ENCODE measurements around the gene PLA2G3. TPM values are rescaled to one million over a fixed set of nuclear protein-coding genes. Genes with fewer than 3 reads are reported as not detected.

PLA2G3 gene
- total and polyA plus RNA-seq, 2 experiments from 2014 or later: 18.0 to 34.5 TPM

DNA sequence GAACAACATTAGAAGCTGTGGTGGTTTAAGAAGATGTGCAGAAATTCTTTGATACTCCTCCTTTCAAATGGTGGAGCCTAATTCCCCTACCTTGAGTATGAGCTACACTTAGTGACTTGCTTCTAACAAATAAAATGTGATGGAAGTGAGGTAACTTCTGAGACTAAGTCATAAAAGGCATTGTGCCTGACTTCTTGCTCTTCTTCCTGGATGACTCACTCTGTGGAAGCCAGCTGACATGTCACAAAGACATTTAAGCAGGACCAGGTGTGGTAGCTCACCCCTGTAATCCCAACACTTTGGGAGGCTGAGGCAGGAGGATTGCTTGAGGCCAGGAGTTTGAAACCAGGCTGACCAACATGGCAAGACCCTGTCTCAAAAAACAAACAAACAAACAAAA, 3.9 kb upstream of the PLA2G3 start (continued):
- TF ChIP-seq, protein P1, sequence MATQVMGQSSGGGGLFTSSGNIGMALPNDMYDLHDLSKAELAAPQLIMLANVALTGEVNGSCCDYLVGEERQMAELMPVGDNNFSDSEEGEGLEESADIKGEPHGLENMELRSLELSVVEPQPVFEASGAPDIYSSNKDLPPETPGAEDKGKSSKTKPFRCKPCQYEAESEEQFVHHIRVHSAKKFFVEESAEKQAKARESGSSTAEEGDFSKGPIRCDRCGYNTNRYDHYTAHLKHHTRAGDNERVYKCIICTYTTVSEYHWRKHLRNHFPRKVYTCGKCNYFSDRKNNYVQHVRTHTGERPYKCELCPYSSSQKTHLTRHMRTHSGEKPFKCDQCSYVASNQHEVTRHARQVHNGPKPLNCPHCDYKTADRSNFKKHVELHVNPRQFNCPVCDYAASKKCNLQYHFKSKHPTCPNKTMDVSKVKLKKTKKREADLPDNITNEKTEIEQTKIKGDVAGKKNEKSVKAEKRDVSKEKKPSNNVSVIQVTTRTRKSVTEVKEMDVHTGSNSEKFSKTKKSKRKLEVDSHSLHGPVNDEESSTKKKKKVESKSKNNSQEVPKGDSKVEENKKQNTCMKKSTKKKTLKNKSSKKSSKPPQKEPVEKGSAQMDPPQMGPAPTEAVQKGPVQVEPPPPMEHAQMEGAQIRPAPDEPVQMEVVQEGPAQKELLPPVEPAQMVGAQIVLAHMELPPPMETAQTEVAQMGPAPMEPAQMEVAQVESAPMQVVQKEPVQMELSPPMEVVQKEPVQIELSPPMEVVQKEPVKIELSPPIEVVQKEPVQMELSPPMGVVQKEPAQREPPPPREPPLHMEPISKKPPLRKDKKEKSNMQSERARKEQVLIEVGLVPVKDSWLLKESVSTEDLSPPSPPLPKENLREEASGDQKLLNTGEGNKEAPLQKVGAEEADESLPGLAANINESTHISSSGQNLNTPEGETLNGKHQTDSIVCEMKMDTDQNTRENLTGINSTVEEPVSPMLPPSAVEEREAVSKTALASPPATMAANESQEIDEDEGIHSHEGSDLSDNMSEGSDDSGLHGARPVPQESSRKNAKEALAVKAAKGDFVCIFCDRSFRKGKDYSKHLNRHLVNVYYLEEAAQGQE (IDR thresholded peaks at IDR 0.05; ENCODE audit: unreplicated experiment): no peak
- no peak for TF ChIP-seq NANOG (IDR thresholded peaks at IDR 0.05; ENCODE audit: borderline replicate concordance)
- TF ChIP-seq, protein P2, sequence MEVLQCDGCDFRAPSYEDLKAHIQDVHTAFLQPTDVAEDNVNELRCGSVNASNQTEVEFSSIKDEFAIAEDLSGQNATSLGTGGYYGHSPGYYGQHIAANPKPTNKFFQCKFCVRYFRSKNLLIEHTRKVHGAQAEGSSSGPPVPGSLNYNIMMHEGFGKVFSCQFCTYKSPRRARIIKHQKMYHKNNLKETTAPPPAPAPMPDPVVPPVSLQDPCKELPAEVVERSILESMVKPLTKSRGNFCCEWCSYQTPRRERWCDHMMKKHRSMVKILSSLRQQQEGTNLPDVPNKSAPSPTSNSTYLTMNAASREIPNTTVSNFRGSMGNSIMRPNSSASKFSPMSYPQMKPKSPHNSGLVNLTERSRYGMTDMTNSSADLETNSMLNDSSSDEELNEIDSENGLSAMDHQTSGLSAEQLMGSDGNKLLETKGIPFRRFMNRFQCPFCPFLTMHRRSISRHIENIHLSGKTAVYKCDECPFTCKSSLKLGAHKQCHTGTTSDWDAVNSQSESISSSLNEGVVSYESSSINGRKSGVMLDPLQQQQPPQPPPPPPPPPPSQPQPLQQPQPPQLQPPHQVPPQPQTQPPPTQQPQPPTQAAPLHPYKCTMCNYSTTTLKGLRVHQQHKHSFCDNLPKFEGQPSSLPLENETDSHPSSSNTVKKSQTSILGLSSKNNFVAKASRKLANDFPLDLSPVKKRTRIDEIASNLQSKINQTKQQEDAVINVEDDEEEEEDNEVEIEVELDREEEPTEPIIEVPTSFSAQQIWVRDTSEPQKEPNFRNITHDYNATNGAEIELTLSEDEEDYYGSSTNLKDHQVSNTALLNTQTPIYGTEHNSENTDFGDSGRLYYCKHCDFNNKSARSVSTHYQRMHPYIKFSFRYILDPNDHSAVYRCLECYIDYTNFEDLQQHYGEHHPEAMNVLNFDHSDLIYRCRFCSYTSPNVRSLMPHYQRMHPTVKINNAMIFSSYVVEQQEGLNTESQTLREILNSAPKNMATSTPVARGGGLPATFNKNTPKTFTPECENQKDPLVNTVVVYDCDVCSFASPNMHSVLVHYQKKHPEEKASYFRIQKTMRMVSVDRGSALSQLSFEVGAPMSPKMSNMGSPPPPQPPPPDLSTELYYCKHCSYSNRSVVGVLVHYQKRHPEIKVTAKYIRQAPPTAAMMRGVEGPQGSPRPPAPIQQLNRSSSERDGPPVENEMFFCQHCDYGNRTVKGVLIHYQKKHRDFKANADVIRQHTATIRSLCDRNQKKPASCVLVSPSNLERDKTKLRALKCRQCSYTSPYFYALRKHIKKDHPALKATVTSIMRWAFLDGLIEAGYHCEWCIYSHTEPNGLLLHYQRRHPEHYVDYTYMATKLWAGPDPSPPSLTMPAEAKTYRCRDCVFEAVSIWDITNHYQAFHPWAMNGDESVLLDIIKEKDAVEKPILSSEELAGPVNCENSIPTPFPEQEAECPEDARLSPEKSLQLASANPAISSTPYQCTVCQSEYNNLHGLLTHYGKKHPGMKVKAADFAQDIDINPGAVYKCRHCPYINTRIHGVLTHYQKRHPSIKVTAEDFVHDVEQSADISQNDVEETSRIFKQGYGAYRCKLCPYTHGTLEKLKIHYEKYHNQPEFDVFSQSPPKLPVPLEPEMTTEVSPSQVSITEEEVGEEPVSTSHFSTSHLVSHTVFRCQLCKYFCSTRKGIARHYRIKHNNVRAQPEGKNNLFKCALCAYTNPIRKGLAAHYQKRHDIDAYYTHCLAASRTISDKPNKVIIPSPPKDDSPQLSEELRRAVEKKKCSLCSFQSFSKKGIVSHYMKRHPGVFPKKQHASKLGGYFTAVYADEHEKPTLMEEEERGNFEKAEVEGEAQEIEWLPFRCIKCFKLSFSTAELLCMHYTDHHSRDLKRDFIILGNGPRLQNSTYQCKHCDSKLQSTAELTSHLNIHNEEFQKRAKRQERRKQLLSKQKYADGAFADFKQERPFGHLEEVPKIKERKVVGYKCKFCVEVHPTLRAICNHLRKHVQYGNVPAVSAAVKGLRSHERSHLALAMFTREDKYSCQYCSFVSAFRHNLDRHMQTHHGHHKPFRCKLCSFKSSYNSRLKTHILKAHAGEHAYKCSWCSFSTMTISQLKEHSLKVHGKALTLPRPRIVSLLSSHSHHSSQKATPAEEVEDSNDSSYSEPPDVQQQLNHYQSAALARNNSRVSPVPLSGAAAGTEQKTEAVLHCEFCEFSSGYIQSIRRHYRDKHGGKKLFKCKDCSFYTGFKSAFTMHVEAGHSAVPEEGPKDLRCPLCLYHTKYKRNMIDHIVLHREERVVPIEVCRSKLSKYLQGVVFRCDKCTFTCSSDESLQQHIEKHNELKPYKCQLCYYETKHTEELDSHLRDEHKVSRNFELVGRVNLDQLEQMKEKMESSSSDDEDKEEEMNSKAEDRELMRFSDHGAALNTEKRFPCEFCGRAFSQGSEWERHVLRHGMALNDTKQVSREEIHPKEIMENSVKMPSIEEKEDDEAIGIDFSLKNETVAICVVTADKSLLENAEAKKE (CRISPR knock-in tag; IDR thresholded peaks at IDR 0.05): no peak

DNA sequence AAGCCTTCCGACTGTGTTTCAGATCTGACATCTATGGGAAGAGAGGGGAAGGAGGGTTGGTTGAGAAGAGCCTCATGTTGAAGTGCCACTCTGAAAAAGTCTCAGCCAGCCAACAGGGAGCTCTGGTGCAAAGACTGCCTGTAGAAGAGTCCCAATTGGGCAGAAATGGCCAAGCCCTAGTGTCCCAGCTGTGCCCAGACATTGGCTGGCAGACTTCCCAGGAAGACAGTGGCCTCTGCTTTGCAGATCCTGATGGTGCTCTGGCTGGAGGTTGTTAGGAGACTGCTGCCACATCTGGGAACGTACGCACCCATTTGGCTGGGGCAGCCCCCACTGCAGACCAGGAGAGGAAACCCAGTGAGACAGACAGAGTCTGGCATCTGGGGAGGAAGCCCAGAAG, 3.2 kb upstream of the PLA2G3 start:
- no peak for DNase-seq (ENCODE audit: low spot score)
- Mint-ChIP-seq H3K27me3 (ENCODE audit: insufficient read depth, low read depth, poor library complexity) (peaks cover 11% of the 10 kb centered on the region), H3K36me3 (ENCODE audit: low read depth) (peaks cover 4% of the 10 kb centered on the region; the same call in 1 of the 3 replicates), H3K9me3 (peaks cover 31% of the 10 kb centered on the region), H3K4me1 (peaks cover 14% of the 10 kb centered on the region), H3K27ac (no peak overlapping the region), H3K4me3 (no peak overlapping the region)
- Histone ChIP-seq H3K4me2 (no peak overlapping the region), H3K36me3 (ENCODE audit: insufficient read depth) (no peaks in the 10 kb centered on the region), H3F3A (replicated peaks; ENCODE audit: low read depth) (no peaks in the 10 kb centered on the region), H4K20me1 (replicated peaks; ENCODE audit: insufficient read depth) (peaks cover 3% of the 10 kb centered on the region; the same call in 1 of the 2 replicates), H3K4me1 (ENCODE audit: insufficient read depth) (peaks cover 18% of the 10 kb centered on the region), H3K9me2 (ENCODE audit: insufficient read depth) (no peaks in the 10 kb centered on the region), H3K27me3 (ENCODE audit: insufficient read depth) (no peaks in the 10 kb centered on the region), H3K79me2 (replicated peaks; ENCODE audit: insufficient read depth) (peaks cover 15% of the 10 kb centered on the region), H3K4me3 (no peak overlapping the region), H2AFZ (no peak overlapping the region), H3K27ac (ENCODE audit: low read depth) (no peak overlapping the region)
- no peak for ATAC-seq
- TF ChIP-seq STAT1 (IDR thresholded peaks at IDR 0.05; ENCODE audit: unreplicated experiment) (no peak), ZNF114 (CRISPR knock-in tag; IDR thresholded peaks at IDR 0.05) (no peak), CREB1 (CRISPR knock-in tag; IDR thresholded peaks at IDR 0.05; ENCODE audit: low read depth) (no peak), EZH2phosphoT487 (IDR thresholded peaks at IDR 0.05; ENCODE audit: unreplicated experiment) (no peak), JUNB (IDR thresholded peaks at IDR 0.05; ENCODE audit: unreplicated experiment) (no peak)
- TF ChIP-seq, protein P1 (IDR thresholded peaks at IDR 0.05; ENCODE audit: unreplicated experiment): no peak
- TF ChIP-seq, protein P3, sequence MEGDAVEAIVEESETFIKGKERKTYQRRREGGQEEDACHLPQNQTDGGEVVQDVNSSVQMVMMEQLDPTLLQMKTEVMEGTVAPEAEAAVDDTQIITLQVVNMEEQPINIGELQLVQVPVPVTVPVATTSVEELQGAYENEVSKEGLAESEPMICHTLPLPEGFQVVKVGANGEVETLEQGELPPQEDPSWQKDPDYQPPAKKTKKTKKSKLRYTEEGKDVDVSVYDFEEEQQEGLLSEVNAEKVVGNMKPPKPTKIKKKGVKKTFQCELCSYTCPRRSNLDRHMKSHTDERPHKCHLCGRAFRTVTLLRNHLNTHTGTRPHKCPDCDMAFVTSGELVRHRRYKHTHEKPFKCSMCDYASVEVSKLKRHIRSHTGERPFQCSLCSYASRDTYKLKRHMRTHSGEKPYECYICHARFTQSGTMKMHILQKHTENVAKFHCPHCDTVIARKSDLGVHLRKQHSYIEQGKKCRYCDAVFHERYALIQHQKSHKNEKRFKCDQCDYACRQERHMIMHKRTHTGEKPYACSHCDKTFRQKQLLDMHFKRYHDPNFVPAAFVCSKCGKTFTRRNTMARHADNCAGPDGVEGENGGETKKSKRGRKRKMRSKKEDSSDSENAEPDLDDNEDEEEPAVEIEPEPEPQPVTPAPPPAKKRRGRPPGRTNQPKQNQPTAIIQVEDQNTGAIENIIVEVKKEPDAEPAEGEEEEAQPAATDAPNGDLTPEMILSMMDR (conservative IDR thresholded peaks at IDR 0.05; ENCODE audit: low read depth in 2 of 2): no peak

Data from GM23338 (cell line).